Ishikawa (cell line): ENCODE data around the gene DENND4C.

Experiments
- EP300 ChIP-seq: IDR thresholded peaks from 2 replicates; pipeline ENCODE4 v1.6.1; 2012; ENCODE audit warnings: borderline replicate concordance
- RAD21 ChIP-seq: IDR thresholded peaks from 2 replicates; pipeline ENCODE4 v1.6.1; 2012; ENCODE audit warnings: low read depth

DNA sequence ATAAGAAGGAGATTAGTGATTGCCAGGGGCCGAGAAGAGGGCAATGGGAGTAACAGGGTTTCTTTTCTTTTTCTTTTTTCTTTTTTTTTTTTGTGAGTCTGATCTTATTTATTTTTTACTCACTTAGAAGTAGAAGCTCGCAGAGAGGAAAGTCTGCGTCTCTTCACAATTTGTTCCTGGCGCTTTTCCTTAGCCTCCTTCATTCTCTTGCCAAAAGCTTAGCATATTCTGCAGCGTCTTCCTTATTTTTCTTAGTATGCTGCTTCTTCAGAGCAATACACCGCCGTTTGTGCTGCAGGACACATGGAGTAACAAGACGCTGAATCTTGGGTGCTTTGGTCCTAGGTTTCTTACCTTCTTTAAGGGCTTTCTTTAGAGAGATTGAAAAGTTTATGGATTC is 30.3 kb upstream of the DENND4C start:
- TF ChIP-seq EP300: no peak
- no peak for TF ChIP-seq RAD21
